Gastroesophageal sphincter (tissue), 3 donors: ENCODE results near the gene LLGL2.

Experiments
- CTCF ChIP-seq, 4 experiments: fragments of 200-600 bp in 2 of 4; fragments of 450-650 bp in 2 of 4; sonication (generic) in 1 of 4; IDR thresholded peaks; one replicate each; pipeline ENCODE4 v1.5.1; 2017 to 2019; ENCODE audit warnings: antibody characterized with exemption in 4 of 4, mild to moderate bottlenecking in 2 of 4, moderate library complexity in 2 of 4
- POLR2A ChIP-seq, 2 donors: fragments of 450-650 bp; IDR thresholded peaks; one replicate each; pipeline ENCODE4 v1.6.1; 2017; ENCODE audit warnings: antibody characterized with exemption in 2 of 2, mild to moderate bottlenecking in 2 of 2, moderate library complexity in 1 of 2
- POLR2AphosphoS5 ChIP-seq: sonication (generic); formaldehyde crosslinking; IDR thresholded peaks from one replicate; pipeline ENCODE4 v1.6.1; 2017; ENCODE audit warnings: antibody characterized with exemption

GRCh38 chr17:75503337-75503950 lies 22.1 kb upstream of the LLGL2 start:
- TF ChIP-seq CTCF (IDR thresholded peaks at IDR 0.05): no peak
- TF ChIP-seq POLR2AphosphoS5: no peak
- no peak for TF ChIP-seq POLR2A (IDR thresholded peaks at IDR 0.05)
